Urinary bladder (tissue), 4 donors: ENCODE data around the gene OR1J4. TPM values are rescaled to one million over a fixed set of nuclear protein-coding genes. Genes with fewer than 3 reads are reported as not detected.
"Not testable (repeated sequence)": the region's sequence is repeated elsewhere in the genome, so short reads cannot be mapped to it uniquely, and the experiment has no call there.

Experiments
- DNase-seq: peaks from one replicate; pipeline ENCODE4 v3.0.0-alpha.2; 2015; ENCODE audit errors: extremely low spot score
- H3K27ac ChIP-seq: one replicate; pipeline ENCODE4 v1.5.1; 2013; ENCODE audit warnings: low read depth, mild to moderate bottlenecking, moderate library complexity
- H3K36me3 ChIP-seq: one replicate; pipeline ENCODE4 v1.6.1; 2013; ENCODE audit warnings: mild to moderate bottlenecking, moderate library complexity; ENCODE audit not compliant: insufficient read depth
- H3K4me1 ChIP-seq: one replicate; pipeline ENCODE4 v1.6.1; 2013; ENCODE audit warnings: mild to moderate bottlenecking, moderate library complexity; ENCODE audit not compliant: insufficient read depth
- H3K4me3 ChIP-seq: one replicate; pipeline ENCODE4 v1.5.1; 2013; ENCODE audit warnings: low read depth, low read length
- WGBS: extraction: QIAGEN DNeasy Blood & Tissue Kit; methylation state at CpG from one replicate; pipeline ENCODE4 v1.1.7; 2013; 5-methylcytosine and 5-hydroxymethylcytosine counted together
- polyA plus RNA-seq: library from polyadenylated mRNA; stranded (reverse); fragments of 200-250 nt; gene quantifications from one replicate; pipeline ENCODE4 v1.2.3, GENCODE V29; 2013
- total RNA-seq: library from RNA; depleted of rRNA; stranded (reverse); fragments of >200 nt; gene quantifications from one replicate; pipeline ENCODE4 v1.2.3, GENCODE V29; 2014
- donor health status: healthy with polysubstance abuse.
- donor health status: healthy.

The OR1J4 gene
- total RNA-seq (not detected), polyA plus RNA-seq (not detected)

GRCh38 chr9:122518841-122519240 lies at the start of gene OR1J4:
OR1J4 (plus strand) TSS chr9:122519141; CDS start chr9:122519141, 0 bp downstream.
- Histone ChIP-seq H3K4me1 (no peaks in the 10 kb centered on the region), H3K36me3 (no peaks in the 10 kb centered on the region), H3K4me3 (no peak within 1 kb of the TSS), H3K27ac (no peak within 1 kb of the TSS)
- DNase-seq: no peak
- WGBS: 75% methylated on average over 4 of the region's 4 CpGs

GRCh38 chr9:122474561-122474960 lies 44.4 kb upstream of the OR1J4 start:
- Histone ChIP-seq H3K4me1 (no peaks in the 10 kb centered on the region), H3K36me3 (no peaks in the 10 kb centered on the region), H3K4me3 (no peak overlapping the region), H3K27ac (no peak overlapping the region)
- 55% methylated on average over 3 of the region's 3 CpGs for WGBS
- no peak for DNase-seq

GRCh38 chr9:122475717-122476116 lies 43.2 kb upstream of the OR1J4 start:
- DNase-seq: no peak
- Histone ChIP-seq H3K36me3 (no peaks in the 10 kb centered on the region), H3K27ac (no peak overlapping the region), H3K4me3 (no peak overlapping the region), H3K4me1 (no peaks in the 10 kb centered on the region)
- WGBS: 51% methylated on average over 2 of the region's 2 CpGs

- WGBS: 90% methylated on average over 3 of the region's 3 CpGs
Observed at GRCh38 chr9:122477346-122477745, 41.6 kb upstream of the OR1J4 start.

GRCh38 chr9:122477826-122478225 lies 41.1 kb upstream of the OR1J4 start, which contains the start of gene OR1J1:
OR1J1 (minus strand) TSS chr9:122477926; CDS start chr9:122477926, 0 bp downstream.
- 83% methylated on average over 6 of the region's 6 CpGs for WGBS
- Histone ChIP-seq H3K4me1 (no peaks in the 10 kb centered on the region), H3K36me3 (no peaks in the 10 kb centered on the region), H3K27ac (no peak within 1 kb of the TSS), H3K4me3 (no peak within 1 kb of the TSS)
- no peak for DNase-seq

More at GRCh38 chr9:122477346-122477745, 41.6 kb upstream of the OR1J4 start:
- DNase-seq: no peak
- Histone ChIP-seq H3K36me3 (no peaks in the 10 kb centered on the region), H3K4me3 (no peak overlapping the region), H3K27ac (no peak overlapping the region), H3K4me1 (no peaks in the 10 kb centered on the region)

GRCh38 chr9:122479062-122479461 lies 39.9 kb upstream of the OR1J4 start:
- H3K4me1 ChIP-seq: no peaks in the 10 kb centered on the region
- WGBS: 91% methylated on average over 5 of the region's 5 CpGs

GRCh38 chr9:122498883-122499288 lies 20.1 kb upstream of the OR1J4 start:
- H3K36me3 ChIP-seq: no peaks in the 10 kb centered on the region
- no peaks in the 10 kb centered on the region for H3K4me1 ChIP-seq
- 52% methylated on average over 2 of the region's 2 CpGs for WGBS
- no peak for DNase-seq
- no peak overlapping the region for H3K27ac ChIP-seq
- no peak overlapping the region for H3K4me3 ChIP-seq

More at GRCh38 chr9:122479062-122479461, 39.9 kb upstream of the OR1J4 start:
- Histone ChIP-seq H3K27ac (no peak overlapping the region), H3K4me3 (no peak overlapping the region), H3K36me3 (no peaks in the 10 kb centered on the region)
- DNase-seq: no peak

GRCh38 chr9:122506964-122507363 lies 12.0 kb upstream of the OR1J4 start:
- 43% methylated on average over 2 of the region's 2 CpGs for WGBS
- no peaks in the 10 kb centered on the region for H3K36me3 ChIP-seq

GRCh38 chr9:122510502-122510901 lies 8.4 kb upstream of the OR1J4 start, which contains the start of gene OR1J2:
OR1J2 (plus strand) TSS chr9:122510802; CDS start chr9:122510802, 0 bp downstream.
- H3K4me3 ChIP-seq: no peak within 1 kb of the TSS
- no peaks in the 10 kb centered on the region for H3K4me1 ChIP-seq
- H3K36me3 ChIP-seq: no peaks in the 10 kb centered on the region
- no peak within 1 kb of the TSS for H3K27ac ChIP-seq
- no peak for DNase-seq
- 78% methylated on average over 6 of the region's 6 CpGs for WGBS

More at GRCh38 chr9:122506964-122507363, 12.0 kb upstream of the OR1J4 start:
- DNase-seq: no peak
- H3K4me3 ChIP-seq: no peak overlapping the region
- H3K4me1 ChIP-seq: no peaks in the 10 kb centered on the region
- H3K27ac ChIP-seq: no peak overlapping the region

- no peaks in the 10 kb centered on the region for H3K4me1 ChIP-seq
- H3K36me3 ChIP-seq: no peaks in the 10 kb centered on the region
- DNase-seq: no peak
- H3K4me3 ChIP-seq: no peak overlapping the region
- WGBS: 60% methylated on average over 2 of the region's 2 CpGs
- no peak overlapping the region for H3K27ac ChIP-seq
Observed at GRCh38 chr9:122518226-122518625, 715 bp upstream of the OR1J4 start.

GRCh38 chr9:122519376-122519775 lies 435 bp downstream of the OR1J4 start:
- 94% methylated on average over 3 of the region's 3 CpGs for WGBS
- Histone ChIP-seq H3K4me3 (no peak overlapping the region), H3K4me1 (no peaks in the 10 kb centered on the region), H3K36me3 (no peaks in the 10 kb centered on the region), H3K27ac (no peak overlapping the region)
- DNase-seq: no peak

- 88% methylated on average over 10 of the region's 10 CpGs for whole genome bisulfite sequencing
- Histone ChIP-seq H3K27ac (no peak overlapping the region), H3K4me3 (no peak overlapping the region)
Observed at GRCh38 chr9:122526602-122527001, 7.7 kb downstream of the OR1J4 start.

GRCh38 chr9:122527193-122527592 lies 8.3 kb downstream of the OR1J4 start, which contains the start of gene OR1N1:
OR1N1 (minus strand) TSS chr9:122527293; CDS start chr9:122527293, 0 bp downstream.
- no peak within 1 kb of the TSS for H3K4me3 ChIP-seq
- DNase-seq: no peak
- H3K27ac ChIP-seq: no peak within 1 kb of the TSS
- no peaks in the 10 kb centered on the region for H3K4me1 ChIP-seq
- no peaks in the 10 kb centered on the region for H3K36me3 ChIP-seq
- 84% methylated on average over 3 of the region's 3 CpGs for WGBS

More at GRCh38 chr9:122526602-122527001, 7.7 kb downstream of the OR1J4 start:
- no peak for DNase-seq
- Histone ChIP-seq H3K4me1 (no peaks in the 10 kb centered on the region), H3K36me3 (no peaks in the 10 kb centered on the region)

- DNase-seq, H3K4me1 ChIP-seq, H3K4me3 ChIP-seq, H3K36me3 ChIP-seq, H3K27ac ChIP-seq: not testable (repeated sequence)
- WGBS: 44% methylated on average over 4 of the region's 4 CpGs
Observed at GRCh38 chr9:122531157-122531556, 12.2 kb downstream of the OR1J4 start.
